Breast epithelium (tissue), 3 donors: ENCODE data around the gene CTR9.

Experiments
- POLR2AphosphoS5 ChIP-seq, 3 donors: sonication (generic); formaldehyde crosslinking; IDR thresholded peaks; one replicate each; pipeline ENCODE4 v1.6.1; 2017; ENCODE audit warnings: antibody characterized with exemption in 3 of 3
- TF ChIP-seq, protein P1 (sequence below), 3 donors: fragments of 450-650 bp; IDR thresholded peaks; one replicate each; pipeline ENCODE4 v1.5.1; 2016 to 2017; ENCODE audit warnings: antibody characterized with exemption in 3 of 3, mild to moderate bottlenecking in 3 of 3, moderate library complexity in 3 of 3

DNA sequence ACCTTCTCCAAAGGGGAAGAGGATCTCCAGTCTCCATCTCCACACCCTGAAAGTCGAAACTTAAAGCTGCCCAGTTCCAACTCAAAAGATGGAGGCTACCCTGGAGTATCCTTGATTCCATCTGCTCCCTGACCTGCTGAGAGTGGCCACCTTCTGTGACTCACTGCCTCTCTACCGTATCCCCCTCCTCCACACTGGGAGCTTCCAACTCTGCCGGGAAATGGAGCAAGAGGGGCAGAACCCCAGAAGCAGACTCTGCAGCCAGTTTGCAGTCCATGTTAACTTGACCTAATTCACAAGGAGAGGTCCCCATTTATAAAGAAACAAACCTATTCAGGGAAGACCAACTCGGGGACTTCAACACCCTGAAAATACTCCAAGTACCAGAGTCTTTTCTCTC is 35.5 kb upstream of the CTR9 start:
- TF ChIP-seq, protein P1, sequence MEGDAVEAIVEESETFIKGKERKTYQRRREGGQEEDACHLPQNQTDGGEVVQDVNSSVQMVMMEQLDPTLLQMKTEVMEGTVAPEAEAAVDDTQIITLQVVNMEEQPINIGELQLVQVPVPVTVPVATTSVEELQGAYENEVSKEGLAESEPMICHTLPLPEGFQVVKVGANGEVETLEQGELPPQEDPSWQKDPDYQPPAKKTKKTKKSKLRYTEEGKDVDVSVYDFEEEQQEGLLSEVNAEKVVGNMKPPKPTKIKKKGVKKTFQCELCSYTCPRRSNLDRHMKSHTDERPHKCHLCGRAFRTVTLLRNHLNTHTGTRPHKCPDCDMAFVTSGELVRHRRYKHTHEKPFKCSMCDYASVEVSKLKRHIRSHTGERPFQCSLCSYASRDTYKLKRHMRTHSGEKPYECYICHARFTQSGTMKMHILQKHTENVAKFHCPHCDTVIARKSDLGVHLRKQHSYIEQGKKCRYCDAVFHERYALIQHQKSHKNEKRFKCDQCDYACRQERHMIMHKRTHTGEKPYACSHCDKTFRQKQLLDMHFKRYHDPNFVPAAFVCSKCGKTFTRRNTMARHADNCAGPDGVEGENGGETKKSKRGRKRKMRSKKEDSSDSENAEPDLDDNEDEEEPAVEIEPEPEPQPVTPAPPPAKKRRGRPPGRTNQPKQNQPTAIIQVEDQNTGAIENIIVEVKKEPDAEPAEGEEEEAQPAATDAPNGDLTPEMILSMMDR (IDR thresholded peaks at IDR 0.05) = no peak
- TF ChIP-seq POLR2AphosphoS5 (IDR thresholded peaks at IDR 0.05) = no peak
